Urothelium cell line (cell line): Measurements from ENCODE around the gene ITPKB.
"Not testable (repeated sequence)": the region's sequence is repeated elsewhere in the genome, so short reads cannot be mapped to it uniquely, and the experiment has no call there.

Source experiments
- DNase-seq: peaks from one replicate; pipeline ENCODE4 v3.0.0; 2011; ENCODE audit warnings: low spot score, mixed read lengths
- FAIRE-seq: peaks from 2 replicates; lab custom pipeline; 2011; peaks lifted over from hg19 to GRCh38; lab: Jason Lieb, UNC

Gene ITPKB

DNA sequence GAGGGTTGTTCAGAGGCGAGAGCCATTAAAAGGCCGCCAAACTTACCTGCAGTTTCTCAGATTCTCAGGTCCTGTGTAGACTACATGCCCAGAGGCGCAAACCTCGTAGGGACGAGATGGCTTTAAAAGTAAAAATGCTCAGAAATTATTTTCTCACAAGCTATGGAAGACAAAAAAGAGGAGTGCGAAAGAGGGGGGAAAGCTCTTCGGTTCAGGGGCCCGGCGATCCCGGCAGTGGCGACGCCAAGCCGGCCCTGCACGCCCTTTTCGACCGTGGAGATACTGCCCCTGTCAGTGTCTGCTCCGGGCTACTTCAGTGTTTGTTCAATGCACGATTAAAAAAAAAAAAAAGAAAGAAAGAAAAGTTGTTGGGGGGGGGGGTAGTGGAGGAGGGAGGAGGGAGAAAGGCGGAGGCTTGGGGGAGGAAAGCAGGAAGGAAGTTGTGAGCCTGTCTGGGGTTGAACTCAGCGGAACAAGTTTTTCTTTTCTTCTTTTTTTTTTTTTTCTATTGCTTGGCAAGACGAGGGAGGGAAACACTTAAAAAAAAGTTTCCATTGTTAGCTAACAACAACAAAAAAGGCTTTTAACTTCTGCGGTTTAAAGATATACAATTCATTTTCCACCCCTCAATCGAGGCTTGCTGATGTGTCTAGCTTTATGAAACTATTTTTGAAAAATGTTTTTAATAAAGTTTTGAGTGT lies at the start of gene ITPKB:
TSS of gene ITPKB (minus strand) at position 288 of the 701 bp plus-strand sequence. CDS start 1,824 bp downstream, outside the sequence.
- FAIRE-seq: no peak

DNA sequence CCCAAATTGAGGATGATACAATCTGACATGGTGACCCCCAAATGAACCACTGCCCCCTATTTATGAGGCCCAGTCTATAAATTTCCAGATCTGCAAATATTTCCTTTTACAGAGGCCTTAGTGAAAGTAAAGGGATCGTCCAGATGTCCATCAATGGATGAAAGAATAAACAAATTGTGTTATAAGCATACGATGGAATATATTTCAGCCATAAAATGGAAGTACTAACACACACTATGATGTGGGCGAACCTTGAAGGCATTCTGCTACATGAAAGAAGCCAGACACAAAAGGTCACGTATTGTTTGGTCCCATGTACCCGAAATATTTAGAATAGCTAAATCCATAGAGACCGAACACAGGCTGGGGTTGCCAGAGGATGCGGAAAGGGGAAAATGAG lies 48.6 kb upstream of the ITPKB start:
- DNase-seq (no peak), FAIRE-seq (no peak)

More for the DNA sequence above, at the start of gene ITPKB:
- DNase-seq: peak; percentile 65

DNA sequence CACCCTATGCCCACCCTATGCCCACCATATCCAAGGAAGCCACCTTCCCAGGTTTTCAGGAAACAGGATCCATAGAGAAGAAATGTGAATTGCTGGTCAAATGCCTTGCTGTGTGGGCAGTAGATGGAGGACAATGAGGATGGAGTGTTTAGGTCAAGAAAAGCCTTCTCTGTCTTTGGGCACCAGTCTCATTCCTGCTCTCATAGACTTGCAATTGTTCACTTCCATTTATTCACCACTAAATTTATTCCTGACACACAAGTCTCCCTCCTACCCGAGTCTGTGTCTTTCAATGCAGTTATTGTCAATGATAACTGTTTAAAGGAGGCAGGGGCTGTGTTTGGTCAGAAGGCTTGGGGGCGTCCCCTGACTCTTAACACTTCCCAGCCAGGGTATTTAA lies 48.0 kb upstream of the ITPKB start:
- FAIRE-seq: no peak
- DNase-seq: no peak

DNA sequence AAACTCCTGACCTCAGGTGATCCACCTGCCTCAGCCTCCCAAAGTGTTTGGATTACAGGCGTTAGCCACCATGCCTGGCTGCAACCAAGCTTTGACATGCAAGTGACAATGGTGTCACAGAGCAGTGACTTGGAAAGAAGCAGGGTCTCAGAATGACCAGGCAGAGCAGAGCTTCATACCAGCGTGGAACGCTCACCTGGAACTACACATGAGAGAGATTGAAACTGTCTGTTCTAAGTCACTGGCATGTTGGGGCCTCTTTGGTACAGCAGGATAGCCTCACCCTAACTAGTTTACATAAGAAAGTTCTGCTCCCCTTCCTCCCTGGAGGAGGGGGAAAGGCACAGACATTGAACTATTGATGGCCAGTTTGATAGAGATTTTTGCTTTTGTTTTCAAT lies 47.5 kb upstream of the ITPKB start:
- FAIRE-seq (no peak), DNase-seq (no peak)

DNA sequence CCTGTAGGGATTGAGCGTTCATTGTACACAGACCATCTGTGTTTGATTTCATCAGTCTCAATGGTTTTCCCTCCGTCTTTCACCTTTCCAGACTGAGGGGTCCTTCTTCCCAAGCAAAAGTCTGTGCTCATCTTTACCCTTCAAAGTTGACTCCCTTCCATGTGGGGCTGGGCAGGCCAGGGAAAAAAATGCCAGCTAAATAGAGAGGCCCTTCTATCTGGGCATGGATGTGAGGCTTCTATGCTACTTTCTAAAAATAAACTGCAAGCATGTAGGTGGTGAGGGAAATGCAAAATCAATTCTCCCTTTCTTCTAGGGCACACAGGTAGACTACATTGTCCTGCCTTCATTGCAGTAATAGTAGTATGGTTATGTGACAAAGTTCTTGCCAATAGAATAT lies 46.7 kb upstream of the ITPKB start:
- no peak for DNase-seq
- FAIRE-seq: no peak

DNA sequence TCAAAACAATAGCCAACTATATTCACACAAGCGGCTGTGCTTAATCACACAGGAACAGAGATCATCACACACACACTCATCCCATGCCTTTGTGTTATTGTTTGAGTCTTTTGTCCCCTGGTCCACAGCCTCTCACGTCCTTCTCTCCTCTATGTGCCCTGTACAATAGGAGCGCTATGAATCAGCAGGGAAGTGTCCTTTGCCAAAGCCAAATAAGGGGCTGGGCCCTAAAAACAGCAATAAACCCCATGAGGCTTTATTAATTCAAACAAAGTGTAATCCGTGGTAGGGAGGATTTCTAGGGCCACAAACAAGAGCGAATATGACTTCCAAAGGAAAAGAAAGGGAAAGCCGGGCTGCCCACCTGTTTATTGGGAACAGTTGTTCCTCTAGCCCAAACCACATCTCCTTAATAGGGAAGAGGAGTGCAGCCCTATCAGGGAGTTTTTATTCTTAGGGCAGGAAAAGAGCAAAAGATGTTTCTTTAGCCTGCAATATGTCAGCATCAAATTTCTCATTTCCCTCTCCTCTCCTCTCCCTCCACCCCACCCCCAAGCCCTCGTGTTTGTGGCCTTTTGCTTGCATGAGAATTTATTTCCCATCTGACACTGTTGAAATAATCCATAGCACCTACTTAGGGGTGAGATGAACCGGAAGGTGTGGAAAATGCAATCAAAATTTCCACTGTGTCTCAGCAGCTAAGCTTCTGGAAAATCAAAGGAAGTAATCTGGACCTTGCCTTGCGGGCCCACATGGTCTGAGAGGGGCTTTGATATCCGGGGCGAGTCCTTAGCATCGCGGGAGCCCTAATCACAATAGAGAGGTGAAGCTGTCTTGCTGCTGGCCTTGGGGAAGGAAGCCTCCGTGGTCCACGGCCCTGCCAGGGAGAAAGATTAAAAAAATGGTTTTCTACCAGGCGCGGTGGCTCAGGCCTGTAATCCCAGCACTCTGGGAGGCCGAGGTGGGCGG lies 45.3 kb upstream of the ITPKB start:
- FAIRE-seq: no peak
- DNase-seq: no peak

DNA sequence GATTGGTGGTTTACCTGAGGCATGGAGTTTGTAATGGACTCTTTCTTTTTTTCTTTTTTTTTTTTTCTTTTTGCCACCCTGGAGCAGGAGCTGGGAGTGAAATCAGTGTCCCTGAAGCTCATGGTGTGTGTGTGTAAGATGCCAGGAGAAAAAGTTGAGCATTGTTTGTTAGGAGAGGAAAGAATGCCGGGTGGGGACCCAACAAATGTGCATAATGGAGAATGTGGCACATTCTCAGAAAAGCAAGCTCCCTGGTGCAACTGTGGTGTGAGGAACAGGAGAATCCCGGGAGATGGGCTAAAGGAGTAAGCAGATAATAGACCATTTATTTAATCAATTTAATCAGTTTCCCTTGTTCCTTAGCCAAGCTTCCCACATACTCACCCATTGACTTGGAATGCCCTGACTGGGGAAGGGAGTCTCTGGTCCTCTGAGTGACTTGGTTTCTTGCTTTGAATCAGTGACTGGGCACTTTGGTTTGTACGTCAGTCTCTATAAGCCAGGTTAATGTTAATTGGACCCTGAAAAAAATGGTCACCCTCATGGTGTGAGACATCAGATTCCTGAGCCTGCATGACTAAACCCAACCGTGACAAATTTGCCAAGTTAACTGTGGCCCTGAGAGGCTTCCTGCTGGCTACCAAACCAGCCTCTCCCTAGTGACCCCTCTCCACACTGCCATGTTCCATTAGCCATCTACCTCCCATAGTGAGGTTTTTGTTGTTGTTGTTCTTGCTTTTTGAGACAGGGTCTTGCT lies 43.9 kb upstream of the ITPKB start:
- FAIRE-seq: no peak
- no peak for DNase-seq

DNA sequence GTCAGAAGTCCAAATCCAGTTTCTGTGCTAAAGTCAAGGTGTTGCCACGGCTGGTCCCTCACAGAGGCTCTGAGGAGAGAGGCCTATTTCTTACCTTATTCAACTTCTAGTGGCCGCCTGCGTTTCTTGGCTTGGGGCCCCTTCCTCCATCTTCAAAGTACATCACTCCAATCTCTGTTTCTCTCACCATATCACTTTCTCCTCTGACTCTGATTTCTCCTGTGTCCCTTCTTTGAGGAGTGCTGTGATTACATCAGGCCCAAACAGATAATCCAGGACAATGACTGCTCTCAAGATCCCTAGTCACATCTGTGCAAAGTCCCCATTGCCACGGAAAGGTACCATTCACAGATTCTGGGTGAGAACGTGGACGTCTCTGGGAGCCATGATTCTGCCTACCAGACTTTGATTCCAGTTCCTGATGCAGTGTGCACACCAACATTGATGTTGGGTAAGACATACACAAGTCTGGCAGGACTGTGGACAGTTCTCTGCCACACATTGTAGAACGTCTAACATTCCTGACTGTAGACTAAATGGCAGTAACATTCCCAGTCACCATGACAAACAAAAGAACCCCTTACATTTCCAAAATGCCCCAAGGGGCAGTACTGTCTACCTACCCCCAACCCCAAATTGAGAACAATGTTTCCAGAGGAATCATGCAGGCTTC lies 43.0 kb upstream of the ITPKB start:
- DNase-seq (no peak), FAIRE-seq (no peak)

DNA sequence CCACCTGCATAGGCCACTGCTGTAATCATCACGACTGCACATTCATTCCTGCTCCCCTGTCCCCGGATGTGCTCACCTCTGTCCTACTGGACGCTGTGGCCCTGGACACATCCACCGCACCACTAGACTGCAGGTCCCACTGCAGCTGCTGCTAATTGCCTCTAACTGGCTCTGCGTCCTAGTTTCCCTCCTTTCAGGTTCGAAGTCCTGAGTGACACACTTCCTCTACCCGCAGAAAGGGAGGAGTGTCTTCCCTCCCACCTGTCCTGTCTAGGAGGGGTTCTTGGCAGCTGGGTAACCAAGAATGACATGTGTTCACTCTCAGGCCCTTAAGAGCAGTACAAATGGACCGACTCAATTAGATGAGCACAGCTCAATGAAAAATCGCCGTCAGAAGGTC lies 40.5 kb upstream of the ITPKB start:
- FAIRE-seq: no peak
- no peak for DNase-seq

DNA sequence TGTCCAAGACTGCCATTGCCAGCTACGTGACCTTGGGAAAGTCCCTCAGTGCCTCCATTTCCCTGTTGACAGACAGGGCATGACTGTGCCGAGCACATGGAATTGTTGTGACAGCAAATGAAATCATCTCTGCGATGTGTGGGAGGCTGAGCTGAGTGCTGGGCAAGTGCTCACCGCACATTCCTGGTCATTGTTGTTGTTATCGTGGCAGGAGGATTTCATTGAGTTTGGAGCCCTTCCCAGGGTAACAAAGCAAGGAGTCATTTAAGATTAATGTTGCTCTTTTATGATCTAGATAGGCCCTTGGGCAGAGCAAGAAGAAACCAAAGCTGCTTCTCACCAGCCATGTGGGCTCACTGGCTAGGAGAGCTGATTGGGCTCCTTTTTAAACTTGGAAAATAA lies 39.6 kb upstream of the ITPKB start:
- peak; percentile 88 for FAIRE-seq
- peak; percentile 86 for DNase-seq

DNA sequence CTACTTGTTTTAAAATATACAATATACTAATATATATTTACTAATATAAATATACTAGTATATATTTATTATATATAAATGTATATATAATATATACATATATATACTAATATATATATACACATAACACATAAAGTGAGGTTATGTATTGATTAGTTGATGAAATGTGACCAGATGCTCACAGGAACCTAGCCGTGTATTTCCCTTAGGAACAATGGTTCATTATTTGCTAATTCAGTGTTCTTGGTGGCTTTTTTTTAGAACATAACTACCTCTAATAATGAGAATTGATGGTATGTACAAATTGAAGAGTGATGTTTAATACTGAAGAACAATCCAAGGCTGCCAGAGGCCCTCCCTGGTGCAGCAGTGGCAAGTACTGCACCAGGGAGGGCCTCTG lies 37.9 kb upstream of the ITPKB start:
- FAIRE-seq: no peak
- no peak for DNase-seq

DNA sequence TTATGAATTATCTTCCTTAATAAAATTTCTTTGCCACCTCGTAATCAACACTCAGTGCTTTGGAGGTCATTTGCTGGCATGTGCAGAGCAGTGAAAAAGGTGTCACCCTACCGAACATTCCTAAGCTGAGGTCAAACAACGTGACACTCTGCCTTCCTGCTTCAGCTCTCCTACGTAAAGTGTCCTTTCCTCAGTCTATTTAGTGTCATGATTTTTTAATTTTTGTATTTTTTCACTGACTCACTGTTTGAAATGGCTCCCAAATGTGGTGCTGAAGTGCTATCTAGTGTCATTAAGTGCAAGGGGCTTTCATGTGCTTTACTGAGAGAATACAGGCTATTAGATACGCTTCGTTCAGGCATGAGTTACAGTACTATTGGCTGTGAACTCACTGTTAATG lies 37.0 kb upstream of the ITPKB start:
- no peak for DNase-seq
- no peak for FAIRE-seq

DNA sequence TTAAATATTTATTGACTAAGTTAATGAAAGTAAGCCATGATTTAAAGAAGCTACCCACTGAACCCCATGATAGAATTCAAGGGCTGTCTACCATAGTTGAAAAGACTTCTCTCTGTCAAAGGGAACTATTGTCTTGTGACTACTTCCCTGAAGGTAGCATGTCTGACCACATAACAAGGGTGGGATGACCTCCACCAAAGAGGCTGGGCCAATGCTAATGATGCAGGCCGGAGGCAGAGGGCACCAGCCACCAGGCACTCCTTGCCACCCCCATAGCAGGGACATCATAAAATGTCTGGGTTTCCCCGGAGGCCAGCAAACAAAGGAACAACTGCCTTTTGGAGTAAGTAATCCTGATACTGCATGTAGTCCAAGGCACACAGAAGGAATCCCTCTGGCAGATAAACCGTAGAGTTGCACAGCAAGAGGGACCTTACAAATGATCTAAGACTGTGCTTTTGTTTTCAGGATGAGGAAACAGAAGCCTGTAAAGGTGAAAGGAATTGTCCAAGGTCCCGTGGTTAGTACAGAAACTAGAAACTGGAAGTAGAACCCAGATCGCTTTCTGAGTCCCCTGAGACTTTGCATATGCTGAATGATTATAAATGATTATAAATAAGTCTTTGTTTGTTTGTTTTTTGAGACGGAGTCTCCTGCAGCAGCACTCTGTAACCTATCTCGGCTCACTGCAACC lies 33.5 kb upstream of the ITPKB start:
- FAIRE-seq (no peak), DNase-seq (no peak)

DNA sequence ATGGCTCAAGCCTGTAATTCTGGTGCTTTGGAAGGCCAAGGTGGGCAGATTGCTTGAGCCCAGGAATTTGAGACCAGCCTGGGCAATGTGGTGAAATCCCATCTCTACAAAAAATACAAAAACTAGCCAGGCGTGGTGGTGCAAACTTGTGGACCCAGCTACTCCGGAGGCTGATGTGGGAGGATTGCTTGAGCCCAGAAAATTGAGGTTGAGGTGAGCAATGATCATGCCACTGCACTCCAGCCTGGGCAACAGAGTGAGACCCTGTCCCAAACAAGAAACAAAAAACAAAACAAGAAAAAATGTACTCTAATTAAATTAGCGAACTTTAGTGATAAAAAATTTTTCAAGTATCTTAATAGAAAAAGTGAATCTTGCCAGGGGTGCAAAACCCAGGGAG lies 28.1 kb upstream of the ITPKB start:
- FAIRE-seq, DNase-seq: not testable (repeated sequence)

DNA sequence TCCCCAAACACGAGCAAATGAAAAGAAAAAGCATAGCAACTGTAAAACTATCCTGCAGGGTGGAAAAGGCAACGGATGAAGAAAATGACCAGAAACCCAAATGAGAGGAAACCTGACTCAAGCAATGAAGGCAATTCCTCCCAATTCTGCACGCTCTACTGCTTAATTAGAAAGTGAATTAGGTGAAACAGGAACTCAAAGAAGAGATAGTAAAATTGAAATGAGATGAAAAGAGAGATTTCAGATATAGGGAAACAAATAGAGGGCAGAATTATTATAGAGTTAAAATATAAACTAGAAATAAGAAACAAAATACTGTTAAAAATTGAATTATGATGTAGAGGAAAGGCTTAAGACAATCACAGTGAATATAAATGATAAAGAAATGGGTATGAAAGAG lies 27.5 kb upstream of the ITPKB start:
- no peak for FAIRE-seq
- no peak for DNase-seq

DNA sequence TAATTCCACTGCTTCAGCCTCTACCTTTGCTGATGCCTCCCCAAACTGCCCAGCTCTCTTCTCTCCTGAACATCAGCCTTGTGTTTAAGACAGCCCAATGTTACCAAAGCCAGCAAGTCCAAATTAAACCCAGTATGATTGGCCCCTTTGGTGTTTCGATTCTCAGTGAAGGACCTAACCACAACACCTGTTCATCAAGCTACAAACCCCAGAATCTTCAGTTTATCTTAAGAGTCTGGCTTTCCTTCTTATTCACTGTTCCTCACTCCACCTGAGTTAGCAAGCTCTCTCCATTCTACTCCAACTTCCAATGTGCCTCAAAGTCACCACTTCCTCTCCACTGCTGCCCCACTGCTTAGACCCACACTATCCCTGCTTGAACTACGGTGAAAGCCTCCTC lies 25.5 kb upstream of the ITPKB start:
- DNase-seq (no peak), FAIRE-seq (no peak)

DNA sequence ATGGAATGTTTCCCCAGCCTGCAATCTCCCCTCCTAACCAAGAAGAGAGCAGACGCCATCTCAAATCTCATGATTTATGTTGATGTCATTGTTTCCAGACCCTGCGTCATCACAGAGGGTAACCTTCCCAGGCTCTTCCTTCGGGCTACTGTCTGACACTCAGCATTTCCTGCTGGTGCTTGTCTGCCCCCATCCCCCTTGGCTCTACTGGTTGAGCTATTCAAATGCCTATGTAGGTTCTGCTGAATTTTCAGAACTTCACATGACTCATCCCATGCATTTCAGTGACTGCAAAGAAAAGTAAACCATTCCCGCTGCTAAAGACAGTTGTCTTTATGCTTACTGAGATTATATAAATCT lies 24.8 kb upstream of the ITPKB start:
- DNase-seq: peak; percentile 81
- FAIRE-seq: no peak

DNA sequence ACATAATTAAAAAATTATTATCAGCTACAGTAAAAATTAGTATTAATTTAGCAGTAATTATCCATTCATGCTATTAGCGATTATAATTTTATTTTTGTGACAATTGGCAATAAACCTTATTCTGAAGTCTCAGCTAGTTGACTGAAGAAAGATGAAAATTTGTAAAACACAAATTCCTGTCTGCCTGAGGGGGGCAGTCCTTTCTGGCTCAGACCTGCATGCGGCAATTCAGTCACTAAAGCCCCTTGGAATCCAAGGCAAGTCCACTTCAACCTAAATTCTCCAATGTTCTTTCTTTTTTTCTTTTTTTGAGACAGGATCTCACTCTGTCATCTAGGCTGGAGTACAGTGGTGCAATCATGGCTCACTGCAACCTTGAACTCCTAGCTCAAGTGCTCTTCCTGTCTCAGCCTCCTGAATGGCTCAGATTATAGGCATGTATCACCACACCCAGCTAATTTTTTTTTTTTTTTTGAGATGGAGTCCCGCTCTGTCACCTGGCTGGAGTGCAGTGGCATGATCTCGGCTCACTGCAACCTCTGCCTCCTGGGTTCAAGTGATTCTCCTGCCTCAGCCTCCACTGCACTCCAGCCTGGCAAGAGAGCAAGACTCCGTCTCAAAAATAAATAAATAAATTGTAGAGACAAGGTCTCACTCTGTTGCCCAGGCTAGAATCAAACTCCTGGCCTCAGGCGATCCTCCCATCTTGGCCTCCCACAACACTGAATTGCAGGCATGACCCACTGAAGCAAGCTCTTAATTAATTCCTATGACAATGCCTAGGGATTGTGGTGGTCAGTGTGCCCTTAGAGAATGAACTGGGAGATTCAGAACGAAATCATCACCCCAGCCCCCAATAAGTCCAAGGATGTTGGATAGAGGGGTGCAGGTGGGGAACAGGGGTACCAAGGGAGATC lies 24.2 kb upstream of the ITPKB start:
- DNase-seq (no peak), FAIRE-seq (no peak)

DNA sequence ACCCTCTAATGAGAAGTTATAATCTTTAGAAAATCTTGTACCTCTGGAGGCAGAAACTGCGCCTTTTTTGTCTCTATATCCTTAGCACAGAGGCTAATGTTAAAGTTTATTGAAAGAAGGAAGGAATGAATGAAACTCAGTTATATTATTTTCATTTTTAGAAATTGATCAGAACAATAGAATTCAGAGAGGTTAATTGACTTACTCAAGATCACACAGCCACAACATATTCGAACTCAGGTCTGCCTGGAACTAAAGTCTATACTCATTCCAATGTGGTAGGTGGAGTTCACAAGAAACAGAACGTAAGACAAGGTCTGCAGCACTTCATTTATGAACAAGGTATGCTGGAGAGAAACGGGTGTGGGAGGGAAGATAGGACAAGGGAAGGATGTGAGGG lies 23.0 kb upstream of the ITPKB start:
- no peak for FAIRE-seq
- DNase-seq: no peak
